Stimulated activated CD4-positive, alpha-beta T cell treated with anti-CD3 and anti-CD28 coated beads, Interleukin-1b, Interleukin-23, amount 100 ng/mL, for 24 hours (primary cell): ENCODE data around the gene TCEAL7.
"Not testable (repeated sequence)": the region's sequence is repeated elsewhere in the genome, so short reads cannot be mapped to it uniquely, and the experiment has no call there.

Experiments
- DNase-seq, 4 experiments: peaks; one replicate each; pipeline ENCODE4 v3.0.0-alpha.2; 2020; ENCODE audit warnings: low read depth in 4 of 4, low spot score in 1 of 4

The TCEAL7 gene

GRCh38 chrX:103329991-103330390 is at the start of gene TCEAL7:
TSS of gene TCEAL7 (plus strand) at chrX:103330239. CDS start at chrX:103331404, 1,165 bp downstream.
- no peak for DNase-seq

GRCh38 chrX:103293118-103293517 is 36.9 kb upstream of the TCEAL7 start:
- DNase-seq, result no peak

- DNase-seq, result no peak
These were observed 25.3 kb upstream of the TCEAL7 start for GRCh38 chrX:103304705-103305104.

GRCh38 chrX:103305666-103306065 is 24.4 kb upstream of the TCEAL7 start:
- not testable (repeated sequence) for DNase-seq

GRCh38 chrX:103309860-103310554 is 20.0 kb upstream of the TCEAL7 start:
- no peak for DNase-seq

- peak; percentile 56 to 76 (median 58) for DNase-seq
These were observed 19.3 kb upstream of the TCEAL7 start, which contains the start of gene BEX2 for GRCh38 chrX:103310555-103311398. TSS of gene BEX2 (minus strand) at chrX:103310990. CDS start at chrX:103309976, 1,014 bp downstream.

- DNase-seq, result no peak
These were observed 18.6 kb upstream of the TCEAL7 start for GRCh38 chrX:103311399-103311780.

DNA sequence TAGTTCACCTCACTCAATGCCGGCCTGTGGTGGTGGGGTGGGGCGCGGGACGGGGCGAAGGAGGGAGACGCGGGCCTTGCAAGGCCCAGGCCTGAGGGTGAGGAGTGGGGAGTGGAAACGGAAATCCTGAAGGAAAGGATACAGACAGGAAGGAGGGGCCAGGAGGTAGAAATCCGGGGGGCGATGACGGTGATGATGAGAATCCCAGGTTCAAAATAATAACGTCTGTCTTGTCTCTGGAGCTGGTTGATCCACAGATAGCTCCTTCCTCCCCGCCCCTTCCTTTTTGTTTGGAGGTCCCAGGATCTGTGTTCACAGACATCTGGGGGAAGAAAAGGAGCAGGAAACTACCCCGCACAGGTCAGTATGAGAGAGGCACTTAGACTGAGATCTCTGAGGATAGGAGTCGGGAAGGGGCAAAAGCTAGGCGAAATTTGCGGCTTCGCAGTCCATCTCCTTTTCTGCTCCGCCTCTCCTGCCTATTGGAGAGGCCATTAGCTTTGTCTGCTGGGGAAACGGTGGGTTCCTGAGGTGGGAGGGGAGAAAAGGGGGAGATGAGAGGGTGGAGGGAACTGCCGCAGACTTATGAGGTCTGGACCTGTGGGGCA is 746 bp downstream of the TCEAL7 start:
- no peak for DNase-seq

DNA sequence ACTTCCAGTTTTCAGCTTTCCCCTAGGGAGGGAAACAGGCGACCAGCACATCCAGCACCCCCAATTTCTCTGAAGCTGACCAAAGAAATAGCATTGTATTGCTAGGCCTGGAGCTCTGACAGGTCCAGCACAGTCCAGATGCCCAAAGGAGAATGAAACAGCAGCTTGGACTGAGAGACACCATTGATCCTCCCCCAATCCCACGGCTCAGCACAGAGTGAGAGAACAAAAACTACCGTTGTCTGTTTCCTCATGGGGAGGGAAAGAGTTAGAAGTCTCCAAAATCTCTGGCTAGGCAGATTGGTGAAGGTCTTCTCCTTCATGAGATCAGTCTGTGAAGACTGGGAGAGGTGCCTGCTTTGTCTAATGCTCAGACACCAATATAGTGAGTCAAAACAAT is 8.6 kb downstream of the TCEAL7 start:
- DNase-seq, result no peak

DNA sequence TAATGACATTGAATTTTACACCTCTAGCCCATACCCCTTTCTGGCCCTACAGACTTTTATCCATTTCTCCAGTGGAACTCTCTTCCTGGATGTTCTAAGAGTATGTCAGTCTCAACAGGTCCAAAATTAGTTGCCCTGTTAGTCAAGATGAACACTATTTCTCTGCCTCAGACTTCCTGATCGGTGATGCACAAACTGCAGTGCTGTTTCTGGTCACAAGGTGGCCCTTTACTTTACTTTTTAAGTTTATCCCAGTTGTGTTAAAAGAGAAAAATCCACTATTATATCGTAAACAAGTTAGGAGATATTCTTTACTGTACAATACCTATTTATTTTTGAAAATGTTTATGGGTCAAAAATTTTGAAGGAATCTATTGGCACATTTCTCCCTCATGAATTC is 13.1 kb downstream of the TCEAL7 start:
- DNase-seq, result peak in 2 of 4 experiments; percentile 12 to 25

GRCh38 chrX:103344606-103345005 is 14.6 kb downstream of the TCEAL7 start:
- DNase-seq, result no peak

GRCh38 chrX:103347682-103348397 is 17.8 kb downstream of the TCEAL7 start:
- DNase-seq, result no peak

DNA sequence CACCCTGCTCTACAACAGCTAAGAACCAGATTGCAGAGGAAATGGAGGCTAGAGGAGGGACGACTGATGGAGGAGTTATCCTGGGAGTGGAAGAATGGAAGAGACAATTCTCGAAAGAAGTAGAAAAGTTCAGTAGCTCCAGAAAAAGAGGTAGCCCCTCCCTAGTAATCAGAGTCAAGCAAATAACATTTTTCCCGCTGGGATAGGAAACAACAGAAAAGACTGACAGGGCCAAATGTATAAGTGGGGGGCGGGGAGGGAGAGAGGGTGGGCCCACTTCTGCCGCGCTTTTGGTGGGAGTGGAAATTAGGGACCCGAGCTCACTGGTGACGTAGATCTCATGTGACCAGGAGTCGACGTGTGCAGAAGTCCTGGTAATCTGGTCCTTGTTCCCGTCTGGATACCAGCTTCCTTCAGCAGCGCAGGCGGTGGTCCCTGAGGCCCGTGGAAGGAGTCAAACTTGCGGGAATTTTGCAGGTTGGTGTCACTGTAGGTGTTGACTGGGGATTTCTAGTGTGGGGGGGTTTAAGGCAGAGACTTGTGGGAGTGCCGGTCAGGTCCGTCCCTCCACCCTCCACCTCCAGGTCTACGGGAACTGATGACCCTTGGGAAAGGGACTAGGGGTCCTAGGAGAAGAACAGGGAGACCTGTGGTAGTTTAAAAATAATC is 26.2 kb downstream of the TCEAL7 start, which contains the start of gene TCEAL9:
TSS of gene TCEAL9 (plus strand) at position 377 of the 669 bp plus-strand sequence. CDS start 1,179 bp downstream, outside the sequence.
- no peak for DNase-seq

- no peak for DNase-seq
These were observed 26.8 kb downstream of the TCEAL7 start for GRCh38 chrX:103356858-103357257.

GRCh38 chrX:103357871-103358270 is 27.8 kb downstream of the TCEAL7 start:
- no peak for DNase-seq

DNA sequence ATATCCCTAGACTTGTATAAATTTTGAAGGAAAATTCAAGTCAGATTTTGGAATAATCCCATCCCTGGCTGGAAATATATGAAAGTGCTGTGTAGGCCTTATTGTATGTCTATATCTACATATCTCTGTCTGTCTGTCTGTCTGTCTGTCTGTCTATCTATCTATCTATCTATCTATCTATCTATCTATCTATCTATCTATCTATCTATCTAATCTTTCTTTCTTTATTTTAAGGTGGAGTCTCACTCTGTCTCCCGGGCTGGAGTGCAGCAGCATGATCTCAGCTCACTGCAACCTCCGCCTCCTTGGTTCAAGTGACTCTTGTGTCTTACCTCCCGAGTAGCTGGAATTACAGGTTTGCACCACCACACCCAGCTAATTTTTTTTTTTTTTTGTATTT is 29.6 kb downstream of the TCEAL7 start:
- DNase-seq, result not testable (repeated sequence)

DNA sequence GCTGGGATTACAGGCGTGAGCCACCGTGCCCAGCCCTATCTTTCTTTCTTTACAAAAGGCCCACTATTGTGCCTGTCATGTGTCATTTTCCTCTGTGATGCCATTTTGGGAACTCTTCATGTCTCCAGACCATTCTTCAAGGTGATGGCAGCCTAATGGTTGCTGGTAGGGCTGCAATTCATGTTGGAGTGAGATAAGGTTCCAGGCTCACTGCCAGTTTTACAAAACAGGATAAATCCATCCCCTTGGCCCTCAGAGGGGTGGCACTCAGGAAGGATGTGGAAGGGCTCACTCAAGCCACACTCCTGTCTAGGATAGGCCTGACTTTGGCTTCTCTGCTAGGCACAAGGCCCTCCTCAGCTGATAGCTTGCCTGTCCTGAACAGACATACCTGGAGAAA is 30.1 kb downstream of the TCEAL7 start:
- DNase-seq, result no peak

DNA sequence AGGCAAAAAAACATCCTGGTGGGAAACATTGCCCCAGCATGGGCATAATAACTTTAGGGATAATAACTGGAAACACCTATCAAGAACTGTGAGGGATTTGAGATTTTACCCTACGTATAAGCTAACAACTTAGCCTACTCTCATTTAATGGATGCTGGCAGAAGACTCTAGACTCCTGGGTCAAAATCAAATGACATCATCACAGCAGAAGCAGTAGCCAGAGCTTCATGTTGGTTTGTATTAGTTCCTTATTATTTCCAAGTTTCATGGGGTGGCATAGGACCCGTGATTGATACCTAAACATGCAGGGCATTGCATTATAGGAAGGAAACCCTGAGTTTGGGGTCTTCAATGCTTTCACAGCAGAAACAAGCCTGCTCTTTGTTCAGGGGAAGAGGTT is 30.9 kb downstream of the TCEAL7 start:
- DNase-seq, result no peak

- DNase-seq, result no peak
These were observed 31.8 kb downstream of the TCEAL7 start for GRCh38 chrX:103361798-103362197.

GRCh38 chrX:103362474-103362873 is 32.4 kb downstream of the TCEAL7 start:
- no peak for DNase-seq

DNA sequence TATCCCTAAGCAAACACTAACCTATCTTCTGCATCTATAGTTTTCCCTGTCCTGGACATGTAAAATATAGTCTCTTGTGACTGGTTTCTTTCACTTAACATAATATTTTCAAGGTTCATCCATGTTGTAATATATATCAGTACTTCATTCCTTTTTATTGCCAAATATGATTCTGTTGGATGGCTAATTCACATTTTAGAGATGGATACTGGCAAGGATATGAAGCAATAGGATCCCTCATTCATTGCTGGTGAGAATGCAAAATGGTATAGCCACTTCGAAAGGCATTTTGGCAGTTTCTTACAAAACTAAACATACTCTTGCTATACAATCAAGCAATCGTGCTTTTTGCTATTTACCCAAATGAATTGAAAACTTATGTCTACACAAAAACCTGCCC is 33.0 kb downstream of the TCEAL7 start:
- no peak for DNase-seq
